Measurements from ENCODE around the gene KLRC3. TPM values are rescaled to one million over a fixed set of nuclear protein-coding genes. Genes with fewer than 3 reads are reported as not detected.
"Not testable (repeated sequence)": the region's sequence is repeated elsewhere in the genome, so short reads cannot be mapped to it uniquely, and the experiment has no call there.

The KLRC3 gene
- polyA plus RNA-seq, 1 experiment = not detected

DNA sequence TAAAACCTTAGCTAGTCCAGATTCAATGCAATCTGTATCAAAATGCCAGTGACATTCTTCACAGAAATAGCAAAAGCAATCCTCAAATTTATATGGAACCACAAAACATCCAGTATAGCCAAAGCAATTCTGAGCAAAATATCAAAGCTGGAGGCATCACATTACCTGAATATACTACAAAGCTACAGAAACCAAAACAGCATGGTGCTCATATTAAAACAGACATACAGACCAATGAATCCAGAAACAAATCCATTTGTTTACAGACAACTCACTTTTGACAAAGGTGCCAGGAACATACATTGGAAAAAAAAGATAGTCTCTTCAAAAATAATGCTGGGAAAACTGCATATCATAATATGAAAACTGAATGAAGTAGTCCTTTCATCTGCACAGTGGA, 15.6 kb downstream of the KLRC3 start:
- Histone ChIP-seq H3K4me3 (ENCODE audit: low read depth, low read length) (no peak overlapping the region), H3K27me3 (ENCODE audit: control insufficient read depth, insufficient read depth, low read length) (no peaks in the 10 kb centered on the region), H3K36me3 (ENCODE audit: control insufficient read depth, insufficient read depth, low read length) (no peaks in the 10 kb centered on the region)
- no peak for DNase-seq (ENCODE audit: low read depth)
- ChIA-PET POLR2A (no interaction called here), CTCF (no interaction called here)
- TF ChIP-seq, protein P1, sequence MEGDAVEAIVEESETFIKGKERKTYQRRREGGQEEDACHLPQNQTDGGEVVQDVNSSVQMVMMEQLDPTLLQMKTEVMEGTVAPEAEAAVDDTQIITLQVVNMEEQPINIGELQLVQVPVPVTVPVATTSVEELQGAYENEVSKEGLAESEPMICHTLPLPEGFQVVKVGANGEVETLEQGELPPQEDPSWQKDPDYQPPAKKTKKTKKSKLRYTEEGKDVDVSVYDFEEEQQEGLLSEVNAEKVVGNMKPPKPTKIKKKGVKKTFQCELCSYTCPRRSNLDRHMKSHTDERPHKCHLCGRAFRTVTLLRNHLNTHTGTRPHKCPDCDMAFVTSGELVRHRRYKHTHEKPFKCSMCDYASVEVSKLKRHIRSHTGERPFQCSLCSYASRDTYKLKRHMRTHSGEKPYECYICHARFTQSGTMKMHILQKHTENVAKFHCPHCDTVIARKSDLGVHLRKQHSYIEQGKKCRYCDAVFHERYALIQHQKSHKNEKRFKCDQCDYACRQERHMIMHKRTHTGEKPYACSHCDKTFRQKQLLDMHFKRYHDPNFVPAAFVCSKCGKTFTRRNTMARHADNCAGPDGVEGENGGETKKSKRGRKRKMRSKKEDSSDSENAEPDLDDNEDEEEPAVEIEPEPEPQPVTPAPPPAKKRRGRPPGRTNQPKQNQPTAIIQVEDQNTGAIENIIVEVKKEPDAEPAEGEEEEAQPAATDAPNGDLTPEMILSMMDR (IDR thresholded peaks at IDR 0.05; ENCODE audit: insufficient read depth, low read depth, low read length) = no peak

DNA sequence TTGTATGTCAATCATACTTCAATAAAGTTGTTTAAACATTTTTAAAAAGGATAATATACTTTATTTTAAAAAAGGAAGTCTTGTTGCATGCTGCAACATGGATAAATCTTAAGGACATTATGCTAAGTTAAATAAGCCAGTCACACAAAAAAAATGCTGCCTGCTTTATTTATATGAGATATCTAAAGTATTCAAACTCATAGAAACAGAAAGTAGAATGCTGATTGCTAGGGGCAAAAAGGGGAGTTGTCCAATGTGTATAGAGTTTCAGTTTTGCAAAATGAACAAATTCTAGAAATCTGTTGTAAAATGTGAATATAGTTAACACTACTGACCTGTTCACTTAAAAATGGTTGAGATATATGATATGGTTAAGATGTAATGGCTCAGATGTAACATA, 19.6 kb downstream of the KLRC3 start:
- H3K36me3 ChIP-seq (ENCODE audit: control insufficient read depth, insufficient read depth, low read length) = no peaks in the 10 kb centered on the region
- POLR2A ChIA-PET = no interaction called here
- CTCF ChIA-PET = no interaction called here
- no peak for DNase-seq (ENCODE audit: low read depth)
- no peak overlapping the region for H3K4me3 ChIP-seq (ENCODE audit: low read depth, low read length)
- TF ChIP-seq, protein P1 (IDR thresholded peaks at IDR 0.05; ENCODE audit: insufficient read depth, low read depth, low read length) = no peak
- no peaks in the 10 kb centered on the region for H3K27me3 ChIP-seq (ENCODE audit: control insufficient read depth, insufficient read depth, low read length)

DNA sequence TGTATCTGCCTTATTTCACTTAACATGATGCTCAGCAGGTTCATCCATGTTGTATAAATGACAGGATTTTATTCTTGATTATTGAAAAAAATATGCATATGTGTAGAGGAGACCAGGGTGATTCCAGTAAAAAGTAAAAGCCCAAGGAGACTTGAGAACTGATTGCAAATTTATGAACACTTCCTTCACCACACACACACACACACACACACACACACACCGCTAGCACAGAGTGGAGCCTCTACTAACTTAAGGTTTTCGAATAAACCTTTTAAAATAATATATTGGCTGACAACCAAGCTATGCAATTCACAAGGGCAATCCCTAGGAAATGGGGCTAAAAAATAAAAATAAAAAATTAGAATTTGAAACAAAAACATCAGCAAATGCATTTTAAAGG, 22.2 kb downstream of the KLRC3 start:
- POLR2A ChIA-PET = no interaction called here
- H3K27me3 ChIP-seq (ENCODE audit: control insufficient read depth, insufficient read depth, low read length) = no peaks in the 10 kb centered on the region
- TF ChIP-seq, protein P1 (IDR thresholded peaks at IDR 0.05; ENCODE audit: insufficient read depth, low read depth, low read length) = no peak
- H3K36me3 ChIP-seq (ENCODE audit: control insufficient read depth, insufficient read depth, low read length) = no peaks in the 10 kb centered on the region
- no peak overlapping the region for H3K4me3 ChIP-seq (ENCODE audit: low read depth, low read length)
- DNase-seq (ENCODE audit: low read depth) = no peak
- CTCF ChIA-PET = no interaction called here

DNA sequence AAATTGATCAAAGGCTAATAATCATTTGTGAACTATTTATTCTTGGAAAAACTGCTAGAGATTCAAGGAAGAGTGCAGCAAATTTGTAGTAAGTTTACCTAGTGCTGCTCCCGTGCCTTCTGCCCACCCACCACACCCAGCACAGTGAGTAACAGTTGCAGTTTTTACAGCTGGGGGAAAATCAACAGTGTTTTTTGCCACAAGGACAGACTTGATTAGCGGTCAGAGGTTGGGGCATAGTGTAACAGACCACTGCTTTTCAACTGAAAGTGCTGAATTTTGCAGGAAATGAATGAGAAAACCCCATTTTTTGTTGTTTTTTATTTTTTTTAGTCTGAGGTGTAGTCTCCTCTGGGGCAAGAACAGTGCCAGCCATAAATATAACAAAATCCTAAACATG, 23.1 kb downstream of the KLRC3 start:
- POLR2A ChIA-PET = no interaction called here
- CTCF ChIA-PET = no interaction called here

DNA sequence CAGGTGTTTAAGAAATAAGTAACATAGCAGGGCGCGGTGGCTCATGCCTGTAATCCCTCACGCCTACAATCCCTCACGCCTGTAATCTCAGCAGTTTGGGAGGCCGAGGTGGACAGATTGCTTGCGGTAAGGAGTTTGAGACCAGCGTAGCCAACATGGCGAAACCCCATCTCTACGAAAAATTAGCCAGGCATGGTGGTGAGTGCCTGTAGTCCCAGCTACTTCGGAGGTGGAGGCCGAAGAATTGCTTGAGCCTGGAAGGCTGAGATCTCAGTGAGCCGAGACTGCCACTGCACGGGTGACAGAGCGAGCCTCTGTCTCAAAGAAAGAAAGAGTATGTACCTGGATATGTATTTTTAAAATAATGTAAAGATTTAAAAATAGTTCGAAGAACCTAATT, 24.2 kb downstream of the KLRC3 start:
- H3K4me3 ChIP-seq (ENCODE audit: low read depth, low read length); POLR2A ChIA-PET; CTCF ChIA-PET; H3K27me3 ChIP-seq (ENCODE audit: control insufficient read depth, insufficient read depth, low read length); H3K36me3 ChIP-seq (ENCODE audit: control insufficient read depth, insufficient read depth, low read length); DNase-seq (ENCODE audit: low read depth): not testable (repeated sequence)

More for the DNA sequence above, 23.1 kb downstream of the KLRC3 start:
- H3K27me3 ChIP-seq (ENCODE audit: control insufficient read depth, insufficient read depth, low read length) = no peaks in the 10 kb centered on the region
- no peak for DNase-seq (ENCODE audit: low read depth)
- no peaks in the 10 kb centered on the region for H3K36me3 ChIP-seq (ENCODE audit: control insufficient read depth, insufficient read depth, low read length)
- TF ChIP-seq, protein P1 (IDR thresholded peaks at IDR 0.05; ENCODE audit: insufficient read depth, low read depth, low read length) = no peak
- no peak overlapping the region for H3K4me3 ChIP-seq (ENCODE audit: low read depth, low read length)

DNA sequence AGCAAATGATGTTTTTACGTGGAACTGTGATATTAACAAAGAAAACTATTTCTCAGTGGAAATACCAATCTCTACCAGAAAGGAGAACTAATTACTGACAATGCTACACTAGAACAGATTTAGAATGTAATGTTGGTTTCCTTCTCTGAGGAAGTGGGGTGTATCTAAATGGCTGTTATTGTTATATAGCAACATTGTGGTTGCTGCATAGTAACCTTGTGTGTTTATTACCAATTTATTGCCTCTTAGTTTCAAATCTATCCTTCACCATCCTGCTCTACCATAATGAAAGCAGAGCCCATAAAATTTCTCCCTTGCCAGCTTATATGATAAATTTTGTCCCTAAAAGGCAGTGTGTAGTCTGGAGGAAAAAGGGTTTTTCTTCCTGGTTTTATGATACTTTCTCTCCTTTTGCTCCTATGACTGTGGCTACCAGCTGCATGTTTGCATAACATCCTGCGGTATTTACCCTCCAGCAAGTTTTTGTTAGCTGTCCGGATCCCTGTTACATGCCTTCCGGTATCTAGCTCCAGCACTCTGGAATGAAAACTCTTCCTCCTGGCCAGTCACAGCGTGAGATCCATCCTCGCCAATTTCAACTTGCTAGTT, 24.9 kb downstream of the KLRC3 start:
- Histone ChIP-seq H3K27me3 (ENCODE audit: control insufficient read depth, insufficient read depth, low read length) (no peaks in the 10 kb centered on the region), H3K4me3 (ENCODE audit: low read depth, low read length) (no peak overlapping the region), H3K36me3 (ENCODE audit: control insufficient read depth, insufficient read depth, low read length) (no peaks in the 10 kb centered on the region)
- TF ChIP-seq, protein P1 (IDR thresholded peaks at IDR 0.05; ENCODE audit: insufficient read depth, low read depth, low read length) = no peak
- POLR2A ChIA-PET = no interaction called here
- peak; percentile 77 for DNase-seq (ENCODE audit: low read depth)
- CTCF ChIA-PET = no interaction called here

DNA sequence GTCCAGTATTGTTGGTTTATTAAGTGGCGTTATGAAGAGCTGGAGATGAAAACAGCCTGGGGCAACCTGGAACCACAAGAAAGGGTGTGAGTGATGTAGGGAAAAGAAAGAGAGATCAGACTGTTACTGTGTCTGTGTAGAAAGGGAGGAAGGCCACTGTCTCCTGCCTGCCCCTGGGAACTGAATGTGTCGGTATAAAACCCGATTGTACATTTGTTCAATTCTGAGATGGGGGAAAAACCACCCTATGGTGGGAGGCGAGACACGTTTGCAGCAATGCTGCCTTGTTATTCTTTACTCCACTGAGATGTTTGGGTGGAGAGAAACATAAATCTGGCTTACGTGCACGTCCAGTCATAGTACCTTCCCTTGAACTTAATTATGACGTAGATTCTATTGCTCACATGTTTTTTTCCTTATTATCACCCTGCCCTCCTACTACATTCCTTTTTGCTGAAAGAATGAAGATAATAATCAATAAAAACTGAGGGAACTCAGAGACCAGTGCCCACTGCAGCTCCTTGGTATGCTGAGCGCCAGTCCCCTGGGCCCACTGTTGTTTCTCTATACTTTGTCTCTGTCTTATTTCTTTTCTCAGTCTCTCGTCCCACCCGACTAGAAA, 25.8 kb downstream of the KLRC3 start:
- POLR2A ChIA-PET; CTCF ChIA-PET; H3K4me3 ChIP-seq (ENCODE audit: low read depth, low read length); H3K27me3 ChIP-seq (ENCODE audit: control insufficient read depth, insufficient read depth, low read length); DNase-seq (ENCODE audit: low read depth); H3K36me3 ChIP-seq (ENCODE audit: control insufficient read depth, insufficient read depth, low read length): not testable (repeated sequence)
